HG02970 (cell line): Measurements from ENCODE around the gene PIGB.
"Not testable (repeated sequence)": the region's sequence is repeated elsewhere in the genome, so short reads cannot be mapped to it uniquely, and the experiment has no call there.

Experiments
- ATAC-seq: cut with Tn5 transposase; IDR thresholded peaks from one replicate; pipeline ENCODE4 v1.9.1; 2021; ENCODE audit warnings: mild to moderate bottlenecking, moderate library complexity, moderate number of reproducible peaks; ENCODE audit not compliant: unreplicated experiment, low FRiP score

Gene PIGB

GRCh38 chr15:55318588-55319494, at the start of gene PIGB, which contains the start of gene PIGBOS1:
Gene PIGB, plus strand, starts transcription at chr15:55319222. Its CDS starts 29 bp downstream, at chr15:55319251.
Gene PIGBOS1, minus strand, starts transcription at chr15:55319123. Its CDS starts 1,331 bp downstream, at chr15:55317792.
- peak; percentile 93 for ATAC-seq

- no peak for ATAC-seq
Observed at GRCh38 chr15:55270291-55270690, 48.7 kb upstream of the PIGB start.

- no peak for ATAC-seq
Observed at GRCh38 chr15:55276324-55276723, 42.7 kb upstream of the PIGB start.

- ATAC-seq, result peak; percentile 43
Observed at GRCh38 chr15:55277116-55277564, 41.9 kb upstream of the PIGB start.

- ATAC-seq, result no peak
Observed at GRCh38 chr15:55277715-55278114, 41.3 kb upstream of the PIGB start.

- ATAC-seq, result no peak
Observed at GRCh38 chr15:55279100-55279745, 39.8 kb upstream of the PIGB start.

GRCh38 chr15:55279746-55280351, 39.2 kb upstream of the PIGB start:
- peak; percentile 81 for ATAC-seq

- ATAC-seq, result not testable (repeated sequence)
Observed at GRCh38 chr15:55280589-55280988, 38.4 kb upstream of the PIGB start.

GRCh38 chr15:55281517-55282228, 37.3 kb upstream of the PIGB start:
- no peak for ATAC-seq

- ATAC-seq, result no peak
Observed at GRCh38 chr15:55282284-55282833, 36.7 kb upstream of the PIGB start.

- ATAC-seq, result no peak
Observed at GRCh38 chr15:55283379-55284147, 35.5 kb upstream of the PIGB start.

- no peak for ATAC-seq
Observed at GRCh38 chr15:55284426-55284825, 34.6 kb upstream of the PIGB start.

GRCh38 chr15:55286442-55287189, 32.4 kb upstream of the PIGB start:
- not testable (repeated sequence) for ATAC-seq

- no peak for ATAC-seq
Observed at GRCh38 chr15:55288006-55288717, 30.9 kb upstream of the PIGB start.

- ATAC-seq, result peak; percentile 25
Observed at GRCh38 chr15:55289011-55289745, 29.8 kb upstream of the PIGB start.

GRCh38 chr15:55289746-55290527, 29.1 kb upstream of the PIGB start, which contains the start of gene RAB27A:
Gene RAB27A, minus strand, starts transcription at chr15:55289813. Its CDS starts 54,879 bp downstream, at chr15:55234934.
- peak; percentile 58 for ATAC-seq
